B cell (primary cell): ENCODE results near the gene ELP1. TPM values are rescaled to one million over a fixed set of nuclear protein-coding genes. Genes with fewer than 3 reads are reported as not detected.
"Not testable (repeated sequence)": the region's sequence is repeated elsewhere in the genome, so short reads cannot be mapped to it uniquely, and the experiment has no call there.

Experiments used
- ATAC-seq: fragments of 200-7000 bp; cut with Tn5 transposase; one replicate; pipeline ENCODE4 v1.10.0; 2021; ENCODE audit warnings: low read depth, mild to moderate bottlenecking, moderate number of reproducible peaks, moderate library complexity
- CTCF ChIA-PET: fragments of 350-600 bp; sonication (Branson Sonifier 250); formaldehyde crosslinking; loops from one replicate; lab custom pipeline; 2021; ENCODE audit warnings: antibody characterized with exemption, inconsistent platforms; lab: Charles Lee
- POLR2A ChIA-PET: fragments of 350-600 bp; sonication (Branson Sonifier 250); formaldehyde crosslinking; loops from one replicate; lab custom pipeline; 2021; ENCODE audit warnings: antibody characterized with exemption; lab: Charles Lee
- DNase-seq: peaks from one replicate; pipeline ENCODE4 v3.0.0; 2013
- H2AFZ ChIP-seq: 2 replicates; pipeline ENCODE4 v1.6.1; 2012; ENCODE audit warnings: mild to moderate bottlenecking, low read depth, low read length; ENCODE audit not compliant: insufficient read depth, poor library complexity, severe bottlenecking
- H3K27ac ChIP-seq, 2 donors: 1 replicate in 1 of 2; 2 replicates in 1 of 2; pipeline ENCODE4 v1.5.1; 2012 to 2013; ENCODE audit warnings: low read length in 2 of 2, mild to moderate bottlenecking in 2 of 2, moderate library complexity in 1 of 2
- H3K27me3 ChIP-seq, 4 experiments: fragments of 200-600 bp in 1 of 4; sonication (generic) in 1 of 4; replicated peaks in 1 of 4; 1 replicate in 2 of 4; 2 replicates in 2 of 4; pipeline versions ENCODE4 v1.6.1 to v1.7.0; 2013 to 2016; ENCODE audit warnings: low read length in 3 of 4, mild to moderate bottlenecking in 2 of 4, mixed read lengths in 1 of 4, moderate library complexity in 1 of 4; ENCODE audit not compliant: insufficient read depth in 4 of 4, control insufficient read depth in 3 of 4; ENCODE audit errors: control extremely low read depth in 1 of 4
- H3K36me3 ChIP-seq, 2 experiments: replicated peaks in 1 of 2; 1 replicate in 1 of 2; 2 replicates in 1 of 2; pipeline versions ENCODE4 v1.6.1 to v1.7.1; 2013; ENCODE audit warnings: low read length in 1 of 2; ENCODE audit not compliant: insufficient read depth in 2 of 2, control insufficient read depth in 1 of 2; ENCODE audit errors: control extremely low read depth in 1 of 2, extremely low read depth in 1 of 2
- H3K4me1 ChIP-seq, 2 donors: fragments of 200-600 bp in 1 of 2; sonication (generic) in 1 of 2; 1 replicate in 1 of 2; 2 replicates in 1 of 2; pipeline versions ENCODE4 v1.5.1 to v1.6.1; 2013 to 2017; ENCODE audit warnings: low read length in 2 of 2; ENCODE audit not compliant: control insufficient read depth in 2 of 2, insufficient read depth in 2 of 2
- H3K4me2 ChIP-seq: replicated peaks from 2 replicates; pipeline ENCODE3; 2012; ENCODE audit warnings: mild to moderate bottlenecking, low read depth, low read length; ENCODE audit not compliant: poor library complexity, severe bottlenecking
- H3K4me3 ChIP-seq, 5 experiments: fragments of 200-600 bp in 1 of 5; sonication (generic) in 1 of 5; 1 replicate in 3 of 5; 2 replicates in 2 of 5; pipeline versions ENCODE4 v1.5.1 to v1.7.0; 2011 to 2016; ENCODE audit warnings: low read length in 4 of 5, mild to moderate bottlenecking in 4 of 5, low read depth in 2 of 5, control low read depth in 1 of 5, moderate library complexity in 1 of 5; ENCODE audit not compliant: insufficient read depth in 1 of 5; ENCODE audit errors: control extremely low read depth in 1 of 5, extremely low read depth in 1 of 5
- H3K79me2 ChIP-seq: fragments of 200-600 bp; sonication (generic); one replicate; pipeline ENCODE4 v1.6.0; 2016; ENCODE audit warnings: low read length; ENCODE audit not compliant: control insufficient read depth, insufficient read depth
- H3K9ac ChIP-seq: fragments of 200-600 bp; sonication (generic); 2 replicates; pipeline ENCODE4 v1.6.1; 2017; ENCODE audit warnings: mild to moderate bottlenecking, low read length, moderate library complexity
- H3K9me3 ChIP-seq, 3 donors: one replicate each; pipeline versions ENCODE4 v1.6.1 to v1.7.1; 2013; ENCODE audit warnings: low read length in 2 of 3; ENCODE audit not compliant: control insufficient read depth in 2 of 3, insufficient read depth in 1 of 3; ENCODE audit errors: control extremely low read depth in 1 of 3
- H4K20me1 ChIP-seq: 2 replicates; pipeline ENCODE4 v1.6.0; 2012; ENCODE audit warnings: mild to moderate bottlenecking, low read length; ENCODE audit not compliant: insufficient read depth, control insufficient read depth, poor library complexity, severe bottlenecking
- H3K27ac Mint-ChIP-seq: one replicate; pipeline ENCODE4 v1.8.0; 2021; ENCODE audit warnings: mixed read lengths
- H3K27me3 Mint-ChIP-seq: one replicate; pipeline ENCODE4 v1.8.0; 2021; ENCODE audit warnings: mixed read lengths
- H3K4me1 Mint-ChIP-seq: one replicate; pipeline ENCODE4 v1.8.0; 2021; ENCODE audit warnings: mixed read lengths
- H3K4me3 Mint-ChIP-seq: one replicate; pipeline ENCODE4 v1.8.0; 2021; ENCODE audit warnings: mixed read lengths
- H3K9me3 Mint-ChIP-seq: one replicate; pipeline ENCODE4 v1.8.0; 2022; ENCODE audit warnings: mixed read lengths; ENCODE audit not compliant: insufficient read depth
- CTCF ChIP-seq: fragments of 200-600 bp; IDR thresholded peaks from one replicate; pipeline ENCODE4 v1.8.0; 2022; ENCODE audit warnings: antibody characterized with exemption, mild to moderate bottlenecking
- EZH2 ChIP-seq: IDR thresholded peaks from 2 replicates; pipeline ENCODE4 v1.6.1; 2012; ENCODE audit warnings: borderline replicate concordance, low read depth, mild to moderate bottlenecking, moderate library complexity, low read length; ENCODE audit not compliant: insufficient read depth, poor library complexity, severe bottlenecking
- WGBS: methylation state at CpG from one replicate; pipeline ENCODE4 v1.1.5; 2013; ENCODE audit warnings: missing lambda C conversion rate; ENCODE audit not compliant: insufficient coverage; 5-methylcytosine and 5-hydroxymethylcytosine counted together
- intact Hi-C: fragments of 100-400 bp; cut with micrococcal nuclease; formaldehyde crosslinking; loops from one replicate; pipeline ENCODE4 v1.10.0; 2022
- polyA plus RNA-seq: library from polyadenylated mRNA; depleted of rRNA; stranded (reverse); fragments of >200 nt; gene quantifications from 2 replicates; pipeline ENCODE4 v1.2.3, GENCODE V29; 2012
- total RNA-seq, 2 donors: library from RNA; stranded (reverse); fragments of 120-200 nt in 1 of 2; gene quantifications; 1 replicate in 1 of 2; 2 replicates in 1 of 2; pipeline versions ENCODE4 v1.2.3 to v1.2.4, GENCODE V29; 2013 to 2022

The ELP1 gene
- total and polyA plus RNA-seq, 2 donors (not counting 1 experiment from before 2014, with no cell fraction given) = 20.8 to 29.4 TPM

GRCh38 chr9:108920401-108920800, 13.5 kb downstream of the ELP1 start:
- intact Hi-C loops, H3K27ac Mint-ChIP-seq, H3K4me1 ChIP-seq, H3K4me3 ChIP-seq, H4K20me1 ChIP-seq, H3K9me3 Mint-ChIP-seq, H3K9ac ChIP-seq, H3K27me3 Mint-ChIP-seq, POLR2A ChIA-PET, H3K27me3 ChIP-seq, ATAC-seq, H3K4me3 Mint-ChIP-seq, H3K9me3 ChIP-seq, H2AFZ ChIP-seq, H3K79me2 ChIP-seq, H3K4me2 ChIP-seq, H3K4me1 Mint-ChIP-seq, H3K27ac ChIP-seq, DNase-seq: not testable (repeated sequence)
- CTCF ChIA-PET = interaction anchor here (0.9 kb wide), 1 partner anchor 34 kb away, joined by 4 read pairs; no protein-coding TSS in a partner anchor
- no CpG with 5 or more reads among the region's 1 CpG for WGBS
- H3K36me3 ChIP-seq = peaks cover 1 to 75% of the 10 kb centered on the region in 2 experiments

- no peaks in the 10 kb centered on the region for H3K4me1 Mint-ChIP-seq
- TF ChIP-seq EZH2 (no peak), CTCF (no peak)
- CTCF ChIA-PET = no interaction called here
Observed at GRCh38 chr9:108919517-108919916, 14.4 kb downstream of the ELP1 start.

More at GRCh38 chr9:108919517-108919916, 14.4 kb downstream of the ELP1 start:
- Histone ChIP-seq H2AFZ (no peak overlapping the region), H3K79me2 (no peaks in the 10 kb centered on the region), H3K4me3 (no peak overlapping the region), H3K9ac (no peak overlapping the region), H3K4me1 (no peaks in the 10 kb centered on the region), H3K9me3 (no peaks in the 10 kb centered on the region), H4K20me1 (no peaks in the 10 kb centered on the region), H3K4me2 (no peak overlapping the region), H3K36me3 (peaks cover 1 to 73% of the 10 kb centered on the region in 2 experiments), H3K27me3 (no peaks in the 10 kb centered on the region), H3K27ac (no peak overlapping the region)
- WGBS = 82% methylated on average over 4 of the region's 6 CpGs
- Mint-ChIP-seq H3K9me3 (no peaks in the 10 kb centered on the region), H3K4me3 (no peak overlapping the region), H3K27ac (no peak overlapping the region), H3K27me3 (no peaks in the 10 kb centered on the region)
- intact Hi-C loops = no loop called here
- POLR2A ChIA-PET = no interaction called here
- DNase-seq (no peak), ATAC-seq (no peak)
